Measurements from ENCODE around the gene ATP11A.

DNA sequence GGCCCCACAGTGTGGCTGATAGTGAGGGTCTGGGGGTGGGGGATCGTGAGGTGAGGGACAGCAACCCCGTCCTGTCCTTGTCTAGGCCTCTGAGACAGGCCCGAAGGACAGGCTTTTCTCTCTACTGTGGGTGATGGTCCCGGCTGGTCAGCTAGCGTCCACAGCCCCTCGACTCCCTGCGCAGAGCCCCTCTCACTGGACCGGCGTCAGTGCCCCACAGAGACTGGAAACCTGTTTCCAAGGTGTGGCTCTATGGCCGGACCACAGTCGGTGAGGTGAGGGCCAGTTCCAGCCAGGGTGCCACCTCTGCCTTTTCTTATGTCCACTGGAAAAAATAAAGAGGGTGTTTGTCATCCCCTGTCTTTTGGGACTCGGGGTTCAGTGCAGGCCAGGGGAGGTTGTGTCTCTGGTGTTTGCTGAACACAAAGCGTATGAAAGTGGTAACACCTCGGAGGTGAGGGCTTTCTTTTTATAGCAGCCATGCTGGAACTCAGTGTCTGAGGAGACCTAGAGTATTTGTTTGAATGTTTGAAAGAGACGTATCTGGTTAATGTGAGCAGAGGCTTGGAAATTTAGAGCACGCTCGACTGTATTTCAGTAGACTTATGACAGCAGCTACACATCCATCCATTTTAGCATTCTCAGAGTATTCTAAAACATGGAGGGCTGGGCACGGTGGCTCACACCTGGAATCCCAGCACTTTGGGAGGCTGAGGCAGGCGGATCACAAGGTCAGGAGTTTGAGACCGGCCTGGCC, 22.8 kb downstream of the ATP11A start:
- TF ChIP-seq, protein P1, sequence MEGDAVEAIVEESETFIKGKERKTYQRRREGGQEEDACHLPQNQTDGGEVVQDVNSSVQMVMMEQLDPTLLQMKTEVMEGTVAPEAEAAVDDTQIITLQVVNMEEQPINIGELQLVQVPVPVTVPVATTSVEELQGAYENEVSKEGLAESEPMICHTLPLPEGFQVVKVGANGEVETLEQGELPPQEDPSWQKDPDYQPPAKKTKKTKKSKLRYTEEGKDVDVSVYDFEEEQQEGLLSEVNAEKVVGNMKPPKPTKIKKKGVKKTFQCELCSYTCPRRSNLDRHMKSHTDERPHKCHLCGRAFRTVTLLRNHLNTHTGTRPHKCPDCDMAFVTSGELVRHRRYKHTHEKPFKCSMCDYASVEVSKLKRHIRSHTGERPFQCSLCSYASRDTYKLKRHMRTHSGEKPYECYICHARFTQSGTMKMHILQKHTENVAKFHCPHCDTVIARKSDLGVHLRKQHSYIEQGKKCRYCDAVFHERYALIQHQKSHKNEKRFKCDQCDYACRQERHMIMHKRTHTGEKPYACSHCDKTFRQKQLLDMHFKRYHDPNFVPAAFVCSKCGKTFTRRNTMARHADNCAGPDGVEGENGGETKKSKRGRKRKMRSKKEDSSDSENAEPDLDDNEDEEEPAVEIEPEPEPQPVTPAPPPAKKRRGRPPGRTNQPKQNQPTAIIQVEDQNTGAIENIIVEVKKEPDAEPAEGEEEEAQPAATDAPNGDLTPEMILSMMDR (IDR thresholded peaks at IDR 0.05 in 2 of 3, conservative IDR thresholded peaks at IDR 0.05 in 1 of 3; ENCODE audit: borderline replicate concordance in 1 of 3, insufficient read depth in 1 of 3, low read depth in 2 of 3, low read length in 2 of 3): no peak
- TF ChIP-seq POLR2A (IDR thresholded peaks at IDR 0.05; ENCODE audit: borderline replicate concordance, extremely low read depth, insufficient read depth, insufficient read length): no peak
- no peak for TF ChIP-seq YY1 (IDR thresholded peaks at IDR 0.05; ENCODE audit: extremely low read depth, insufficient replicate concordance, low read depth, low read length)
- TF ChIP-seq REST (IDR thresholded peaks at IDR 0.05; ENCODE audit: low read depth): no peak
- TF ChIP-seq CEBPB (IDR thresholded peaks at IDR 0.05; ENCODE audit: low read depth): no peak

Data from HCT116 (cell line).